Fibroblast of skin of right biceps (primary cell): ENCODE data around the gene COMMD9.
"Not testable (repeated sequence)": the region's sequence is repeated elsewhere in the genome, so short reads cannot be mapped to it uniquely, and the experiment has no call there.

Experiments
- DNase-seq: peaks from one replicate; pipeline ENCODE4 v3.0.0-alpha.2; 2013

COMMD9 gene

DNA sequence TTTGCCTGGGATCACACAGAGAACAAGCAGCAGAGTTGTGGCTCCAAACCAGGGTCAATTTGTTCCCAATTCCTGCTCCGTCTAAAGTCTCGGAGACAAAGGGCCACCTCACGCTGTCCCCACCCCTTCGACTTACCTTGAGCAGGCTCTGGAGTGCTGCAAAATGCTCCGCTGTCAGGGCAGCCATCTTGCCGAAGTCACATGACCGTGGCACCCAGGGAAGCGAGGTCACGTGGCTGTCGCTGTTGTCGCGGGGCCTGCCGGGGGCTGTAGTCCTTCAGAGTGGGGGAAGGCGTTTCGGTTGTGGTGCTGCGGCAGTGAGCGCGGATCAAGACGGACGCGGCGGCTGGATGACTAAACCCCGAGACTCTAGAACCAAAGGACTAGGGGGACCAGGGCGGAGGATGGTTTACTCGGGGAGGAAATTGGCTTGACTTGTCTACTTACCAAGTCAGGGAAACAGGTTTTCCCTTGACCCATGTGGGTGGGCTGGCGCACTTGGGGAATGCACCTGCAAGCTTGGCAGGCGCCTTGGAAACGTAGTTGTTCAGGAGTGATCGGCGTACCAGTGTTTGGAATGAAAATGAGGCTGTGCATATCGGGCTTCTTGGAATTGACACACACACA is at the start of gene COMMD9:
Gene COMMD9, minus strand, starts transcription at position 199 of the 627 bp plus-strand sequence. Its CDS starts 12 bp downstream, at position 187.
- peak; percentile 91 for DNase-seq

DNA sequence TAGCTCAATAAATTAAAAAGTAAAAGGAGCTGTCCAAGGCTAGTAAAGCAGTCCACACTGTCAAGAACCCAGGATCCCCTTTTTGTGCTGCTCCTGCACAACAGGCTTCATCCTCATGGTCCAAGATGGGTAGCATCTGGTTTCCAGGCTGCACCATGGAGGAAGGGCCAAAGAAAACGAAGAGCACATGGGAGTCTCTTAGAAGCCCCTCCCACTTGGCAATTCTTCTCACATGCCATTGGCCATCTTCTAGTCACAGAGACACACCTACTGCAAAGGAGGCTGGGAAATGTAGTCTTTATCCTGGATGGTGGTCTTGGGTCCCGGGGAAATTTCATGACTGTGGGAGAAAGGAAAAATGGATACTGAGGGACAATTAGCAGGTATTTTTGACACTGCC is 44.7 kb upstream of the COMMD9 start:
- DNase-seq: peak; percentile 73

DNA sequence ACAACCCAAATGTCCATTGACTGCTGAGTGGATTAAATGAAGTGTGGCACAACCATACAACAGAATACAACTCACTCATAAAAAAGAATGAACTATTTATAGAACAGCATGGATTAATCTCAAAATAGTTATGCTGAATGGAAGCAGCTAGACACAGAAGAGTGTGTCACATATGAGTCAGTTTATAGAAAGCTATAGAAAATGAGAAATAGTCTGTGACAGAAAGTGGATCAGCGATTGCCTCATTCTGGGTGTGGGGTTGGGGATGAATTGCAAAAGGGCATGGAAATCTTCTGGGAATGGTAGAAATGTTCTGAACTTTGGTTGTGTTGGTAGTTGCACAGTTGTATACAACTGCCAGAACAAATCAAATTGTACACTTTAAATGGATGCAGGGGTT is 44.2 kb upstream of the COMMD9 start:
- peak; percentile 77 for DNase-seq

DNA sequence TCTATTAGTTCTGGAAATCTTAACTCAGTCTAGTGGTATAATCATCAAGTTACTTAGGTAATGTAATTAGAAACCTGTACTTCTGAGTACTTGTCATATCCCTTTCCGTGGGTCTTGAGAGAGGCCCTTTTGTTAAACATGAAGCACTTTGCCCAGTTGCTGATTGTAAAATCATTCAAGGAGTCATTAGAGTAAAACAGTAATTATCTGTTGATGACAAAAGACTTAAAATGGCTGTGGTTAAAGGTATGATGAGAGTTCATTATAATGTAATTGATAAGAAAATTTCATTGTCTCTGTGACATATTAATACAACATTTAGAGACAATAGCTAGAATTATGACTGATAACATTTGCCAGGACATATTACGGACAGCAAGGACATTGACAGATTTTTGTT is 41.2 kb upstream of the COMMD9 start:
- no peak for DNase-seq

DNA sequence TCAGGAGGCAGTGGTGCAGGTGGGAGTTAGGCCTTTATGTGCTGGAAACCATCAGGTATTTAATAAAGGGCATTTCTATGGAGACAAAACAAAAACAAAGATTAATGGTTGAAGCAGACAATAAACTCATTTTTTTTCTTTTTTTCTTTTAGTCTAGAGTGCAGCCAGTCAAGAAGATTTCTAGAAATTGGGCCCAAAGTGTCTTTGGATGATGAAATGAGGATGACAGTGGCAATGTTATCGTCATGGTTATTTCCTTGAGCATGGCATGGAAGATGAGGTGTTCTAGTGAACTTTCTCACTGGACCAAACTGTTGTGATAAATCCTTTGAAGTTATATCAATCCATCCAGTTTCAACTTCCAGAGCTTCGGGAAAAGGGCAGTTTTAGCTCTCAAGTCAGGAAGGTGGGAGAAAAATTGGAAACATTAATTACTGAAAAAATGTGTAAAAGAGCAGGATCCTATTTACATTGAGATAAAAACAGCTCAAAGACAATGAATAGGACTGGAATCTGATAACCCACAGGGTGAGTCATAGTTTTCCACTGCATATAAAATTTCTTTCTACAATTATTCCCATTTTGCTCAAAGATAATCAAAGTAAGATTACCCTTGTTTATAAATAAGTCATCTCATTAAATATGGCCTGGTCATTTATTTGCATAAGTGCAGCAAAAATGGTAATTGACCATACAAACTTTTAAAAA is 39.9 kb upstream of the COMMD9 start:
- peak; percentile 10 for DNase-seq

DNA sequence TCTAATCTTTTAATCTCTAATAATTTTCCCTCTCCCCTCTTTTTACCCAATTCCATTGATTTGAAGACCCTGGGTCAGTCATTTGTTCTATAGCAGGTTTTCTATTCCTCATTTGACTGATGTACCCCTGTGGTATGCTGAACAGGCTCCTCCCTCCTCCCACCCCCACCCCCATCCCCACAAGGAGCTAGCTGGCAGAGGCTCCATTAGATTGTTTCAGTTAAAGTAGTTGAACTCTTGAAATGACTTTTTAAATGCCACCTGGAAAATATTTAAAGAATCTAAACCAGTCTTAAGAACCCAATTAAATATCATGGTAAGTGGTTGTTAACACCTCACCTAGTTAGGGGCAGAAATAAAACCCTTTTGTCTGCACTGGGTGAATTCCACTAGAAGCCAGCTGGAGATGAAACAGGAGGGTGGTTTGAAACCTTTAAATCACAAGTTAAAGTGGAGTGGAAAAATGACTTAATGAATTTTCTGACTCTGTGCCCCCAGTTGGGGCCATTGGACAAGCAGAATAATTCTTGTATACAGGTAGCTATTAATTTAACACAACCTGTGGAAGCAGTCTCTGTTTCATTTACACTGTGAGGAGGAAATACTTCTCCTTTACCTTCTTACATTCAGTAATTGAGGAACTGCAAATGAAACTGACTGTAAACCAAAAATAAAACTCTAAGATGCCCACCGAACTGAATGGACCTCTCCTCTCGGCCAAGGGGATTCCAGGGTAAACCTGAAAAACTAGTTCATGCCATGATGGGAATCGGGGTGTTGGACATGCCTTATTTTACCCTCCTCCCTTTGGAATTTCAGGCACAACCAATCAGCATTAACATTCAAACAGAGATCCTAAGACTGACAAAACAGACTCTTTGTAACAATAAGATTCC is 37.5 kb upstream of the COMMD9 start:
- DNase-seq: no peak

DNA sequence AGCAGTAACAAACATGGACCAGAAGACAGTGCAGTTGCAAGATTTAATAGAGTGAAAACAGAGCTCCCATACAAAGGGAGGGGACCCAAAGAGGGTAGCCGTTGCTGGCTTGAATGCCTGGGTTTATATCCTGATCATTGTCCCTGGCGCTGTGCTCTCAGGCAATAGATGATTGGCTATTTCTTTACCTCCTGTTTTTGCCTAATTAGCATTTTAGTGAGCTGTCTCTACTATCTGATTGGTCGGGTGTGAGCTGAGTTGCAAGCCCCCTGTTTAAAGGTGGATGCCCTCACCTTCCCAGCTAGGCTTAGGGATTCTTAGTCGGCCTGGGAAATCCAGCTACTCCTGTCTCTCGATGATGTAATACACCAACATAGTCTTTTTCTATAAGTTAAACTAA is 36.2 kb upstream of the COMMD9 start:
- DNase-seq: not testable (repeated sequence)

DNA sequence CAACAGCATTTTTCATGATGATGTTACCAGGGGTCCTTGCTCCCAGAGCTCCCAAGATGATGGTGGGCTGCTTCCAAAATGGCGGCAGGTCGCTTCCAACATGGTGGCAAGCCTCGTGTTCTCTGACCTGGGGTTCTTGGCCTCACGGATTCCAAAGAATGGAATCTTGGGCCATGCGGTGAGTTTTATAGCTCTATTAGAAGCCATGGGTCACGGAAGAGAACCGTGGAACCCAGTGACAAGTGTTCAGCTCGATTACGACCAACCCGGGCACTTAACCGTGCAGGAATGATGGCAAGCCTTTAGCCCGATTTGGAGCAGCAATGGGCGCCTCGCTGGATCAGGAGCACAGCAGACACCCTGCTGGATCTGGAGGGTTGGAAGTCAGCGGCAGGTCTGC is 35.7 kb upstream of the COMMD9 start:
- DNase-seq: not testable (repeated sequence)

DNA sequence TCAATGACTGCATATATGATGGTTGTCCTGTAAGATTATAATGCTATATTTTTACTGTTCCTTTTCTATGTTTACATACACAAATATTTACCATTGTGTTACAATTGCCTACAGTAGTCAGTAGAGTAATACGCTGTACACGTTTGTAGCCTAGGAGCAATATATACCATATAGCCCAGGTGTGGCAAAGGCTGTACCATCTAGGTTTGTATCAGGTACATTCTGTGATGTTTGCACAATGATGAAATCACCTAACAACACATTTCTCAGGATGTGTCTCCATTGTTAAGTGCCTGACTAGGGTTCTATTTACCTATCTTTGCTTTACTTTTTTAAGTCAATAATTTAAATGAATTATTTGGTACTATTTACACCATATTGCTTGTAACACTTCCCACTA is 28.8 kb upstream of the COMMD9 start:
- no peak for DNase-seq

DNA sequence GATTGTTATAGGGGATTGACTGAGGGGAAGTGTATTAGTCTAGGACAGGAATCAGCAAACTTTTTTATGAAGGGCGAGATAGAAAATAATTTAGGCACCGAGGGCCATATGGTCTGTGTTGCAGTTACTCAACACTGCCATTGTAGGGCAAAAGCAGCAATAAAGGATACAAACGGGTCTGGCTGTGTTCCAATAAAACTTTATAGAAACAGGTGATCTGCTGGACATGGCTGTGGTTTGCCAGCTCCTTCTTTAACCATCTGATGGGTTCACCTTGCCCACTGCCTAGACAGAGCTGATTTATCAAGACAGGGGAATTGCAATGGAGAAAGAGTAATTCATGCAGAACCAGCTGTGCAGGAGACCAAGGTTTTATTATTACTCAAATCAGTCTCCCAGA is 26.8 kb upstream of the COMMD9 start:
- no peak for DNase-seq

DNA sequence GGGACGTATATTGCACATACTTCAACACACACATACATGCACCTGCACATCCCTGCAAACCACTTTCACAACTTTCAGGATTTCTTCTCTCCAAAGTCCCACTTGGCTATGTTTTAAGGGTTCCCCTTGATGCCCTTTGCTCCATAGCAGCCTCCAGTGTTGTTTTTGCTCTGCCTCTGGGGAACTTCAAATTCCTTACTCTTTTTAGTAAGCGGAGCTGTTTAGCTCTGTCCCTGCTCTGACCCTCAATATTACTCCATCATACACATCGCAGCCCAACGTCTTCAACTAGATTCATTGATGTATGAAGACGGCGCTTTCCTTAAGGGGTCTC is 25.2 kb upstream of the COMMD9 start:
- no peak for DNase-seq

DNA sequence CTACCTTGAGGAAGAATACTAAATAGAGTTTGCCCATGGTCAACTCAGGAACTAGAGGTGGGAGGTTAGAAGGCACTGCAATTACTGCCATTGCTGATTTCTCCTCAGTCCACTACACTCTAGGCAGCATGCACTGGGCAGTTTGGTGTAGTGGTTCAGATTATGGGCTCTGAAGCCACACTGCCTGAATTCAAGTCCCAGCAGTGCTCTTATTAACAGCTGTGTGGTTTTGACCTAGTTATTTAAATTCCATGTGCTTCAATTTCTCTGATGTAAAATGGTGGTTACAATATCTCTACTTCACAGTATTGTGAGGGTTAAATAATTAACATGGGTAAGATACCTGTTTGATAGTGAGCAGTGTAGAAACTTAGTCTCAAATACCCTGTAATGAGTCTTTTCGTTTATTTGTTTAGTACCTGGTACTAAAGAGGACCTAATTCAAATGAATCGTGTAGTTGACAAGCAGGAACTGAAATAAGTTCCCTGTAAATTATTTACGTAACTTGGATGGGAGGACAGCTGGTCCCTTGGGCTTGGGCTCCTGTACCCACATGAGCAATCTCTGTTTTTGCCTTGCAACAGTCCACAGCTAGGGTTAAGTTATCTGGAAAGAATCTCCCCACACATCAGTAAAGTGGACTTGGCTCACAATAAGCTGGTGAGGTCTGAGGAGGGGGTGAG is 24.7 kb upstream of the COMMD9 start:
- no peak for DNase-seq

DNA sequence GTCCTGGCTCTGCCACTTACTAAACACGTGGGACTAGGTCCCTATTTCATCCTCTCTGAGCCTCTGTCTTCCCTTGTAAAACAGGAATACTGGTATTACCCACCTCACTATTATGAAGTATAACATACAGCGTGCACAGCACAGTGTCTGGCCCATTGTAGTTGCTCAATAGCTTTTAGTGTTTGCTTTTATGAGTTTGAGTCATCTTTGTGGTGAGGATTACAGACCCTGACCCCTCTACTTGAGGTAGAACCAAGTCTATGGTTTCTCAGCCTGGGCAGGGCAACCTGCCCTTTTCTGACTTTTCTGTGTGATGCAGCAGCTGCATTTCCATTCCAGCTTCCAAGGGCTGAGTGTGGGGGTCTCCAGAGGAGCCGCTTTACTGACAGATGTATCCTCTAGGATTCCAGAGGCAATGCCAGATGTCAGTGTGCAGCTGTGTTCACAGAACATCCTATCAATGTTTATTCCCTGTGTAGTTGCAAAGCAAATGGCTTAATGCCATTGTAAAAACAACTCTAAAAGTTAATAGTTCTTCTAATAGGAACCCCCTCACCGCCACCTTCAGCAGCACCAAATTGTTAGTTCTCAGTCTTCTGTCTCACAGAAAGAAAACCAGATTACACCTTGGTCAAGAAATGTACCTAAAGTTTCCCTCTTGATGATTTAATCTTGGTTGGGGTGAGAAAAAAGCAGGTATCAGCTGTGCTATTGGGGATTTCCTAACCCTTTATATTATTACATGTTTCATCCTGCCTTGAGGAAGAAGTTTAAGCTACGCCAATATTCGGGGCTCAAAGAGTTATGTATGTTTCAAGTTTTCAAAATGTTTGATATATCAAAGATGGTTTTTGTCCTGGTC is 23.6 kb upstream of the COMMD9 start:
- DNase-seq: peak; percentile 58

DNA sequence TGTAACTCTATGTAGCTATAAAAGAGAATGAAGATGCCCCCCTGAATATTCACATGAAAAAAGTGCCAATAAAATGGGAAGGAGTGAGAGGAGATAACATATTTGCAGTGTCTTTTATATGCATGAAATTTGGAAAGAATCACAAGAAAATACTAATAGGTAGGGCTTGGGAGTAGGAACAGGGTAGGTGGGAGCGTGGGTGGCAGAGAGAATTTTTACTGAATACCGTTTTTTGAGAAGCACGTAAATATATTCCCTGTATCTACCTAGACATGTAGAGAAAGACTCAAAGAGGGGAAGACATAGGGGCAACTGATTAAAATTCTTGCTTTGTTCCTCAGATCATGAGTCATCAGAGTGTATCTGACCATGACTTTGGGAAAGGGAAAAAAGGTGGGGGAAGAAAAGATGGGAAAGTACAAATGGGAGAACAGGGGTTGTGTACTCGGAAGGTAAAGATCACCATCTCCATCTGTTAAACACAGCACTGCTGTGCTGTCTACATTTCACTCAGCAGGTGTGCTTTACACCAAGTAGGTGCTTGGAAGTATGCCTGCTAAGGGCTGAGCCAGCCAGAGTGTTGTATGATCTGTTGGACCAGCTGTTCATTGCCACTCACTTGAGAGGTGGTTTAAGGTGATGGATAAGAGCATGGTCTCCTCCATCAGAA is 22.8 kb upstream of the COMMD9 start:
- peak; percentile 31 for DNase-seq

DNA sequence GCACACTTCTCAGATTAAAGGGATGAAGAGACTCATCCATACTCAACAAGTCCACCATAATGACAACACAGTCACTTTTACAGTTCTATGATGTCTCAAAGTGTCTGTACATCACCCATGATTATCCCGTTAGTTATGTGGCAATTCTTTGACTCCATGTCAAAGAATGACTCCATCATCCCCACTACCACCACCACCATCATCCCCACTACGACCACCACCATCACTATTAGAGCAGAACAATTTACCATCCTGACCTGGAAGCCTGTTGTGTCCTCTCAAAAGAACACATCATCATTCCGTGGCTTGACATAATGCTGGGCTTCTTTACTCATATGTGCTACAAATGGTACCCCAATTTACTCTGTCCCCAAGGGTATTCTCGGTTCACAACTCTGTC is 20.6 kb upstream of the COMMD9 start:
- DNase-seq: no peak

DNA sequence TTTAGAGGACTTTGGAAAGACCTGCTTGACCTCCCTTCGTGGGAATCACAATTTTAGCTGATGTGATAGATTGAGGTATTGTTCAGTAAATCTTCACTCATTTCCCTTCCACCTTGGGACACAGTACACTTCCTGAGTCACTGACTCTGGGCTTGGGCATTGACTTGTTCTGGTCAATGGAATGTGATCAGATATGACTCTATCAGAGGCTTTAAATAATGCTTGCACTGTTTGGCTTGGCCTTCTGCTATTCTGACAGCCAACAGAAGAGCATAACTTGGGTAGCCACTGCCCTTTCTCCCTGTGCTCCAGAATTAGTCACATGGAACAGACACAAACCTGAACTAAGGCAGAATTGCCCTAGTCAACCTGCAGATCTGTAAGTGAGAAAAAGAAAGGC is 19.4 kb upstream of the COMMD9 start:
- DNase-seq: no peak

DNA sequence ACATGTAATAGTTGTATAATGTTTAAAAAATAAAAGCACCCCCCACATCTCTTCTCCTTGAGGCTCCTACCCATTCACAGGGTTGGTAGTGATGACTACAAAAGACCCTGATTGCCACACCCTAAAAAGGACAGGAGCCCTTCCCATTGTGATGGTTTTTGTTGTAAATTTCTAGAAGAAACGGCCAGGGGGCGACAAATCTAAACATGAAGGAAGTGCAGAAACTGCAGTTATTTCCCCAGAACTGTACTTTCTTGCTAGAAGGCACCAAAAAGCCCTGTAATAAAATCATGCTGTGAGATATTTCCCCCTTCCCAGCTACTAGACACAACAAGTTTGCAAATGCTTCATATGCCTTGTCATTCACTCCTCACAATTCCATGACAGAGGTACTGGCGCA is 17.7 kb upstream of the COMMD9 start:
- DNase-seq: peak; percentile 59

DNA sequence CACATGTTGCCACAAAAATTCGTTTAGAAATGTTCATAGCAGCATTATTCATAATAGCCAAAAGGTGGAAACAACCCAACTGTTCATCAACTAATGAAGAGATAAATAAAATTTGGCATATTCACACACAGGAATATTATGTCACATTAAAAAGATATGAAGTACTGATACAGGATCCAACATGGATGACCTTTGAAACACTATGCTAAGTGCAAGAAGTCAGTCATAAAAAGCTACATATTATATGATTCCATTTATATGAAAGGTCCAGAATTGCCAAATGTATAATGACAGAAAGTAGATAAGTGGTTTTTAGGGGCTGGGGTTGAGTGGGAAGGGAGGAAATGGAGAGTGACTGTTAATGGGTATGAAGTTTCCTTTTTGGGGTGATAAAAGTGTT is 15.8 kb upstream of the COMMD9 start:
- DNase-seq: no peak

DNA sequence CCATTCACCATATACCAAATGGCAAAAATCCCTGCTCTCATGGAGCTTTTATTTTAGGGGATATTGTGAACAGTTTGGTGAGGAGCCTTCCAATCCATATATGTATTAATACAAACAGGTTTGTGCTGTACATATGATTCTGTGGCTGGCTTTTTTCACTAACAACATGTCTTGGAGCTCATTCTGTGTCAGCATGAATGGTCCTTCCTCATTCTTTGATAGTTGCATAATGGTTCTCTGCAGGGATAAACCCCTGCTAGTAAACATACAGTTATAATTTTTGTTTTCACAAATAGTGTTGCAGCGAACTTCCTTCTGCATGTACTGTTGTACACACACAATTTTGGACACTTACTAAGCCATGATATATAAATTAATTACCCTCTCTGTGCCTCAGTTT is 15.1 kb upstream of the COMMD9 start:
- no peak for DNase-seq

DNA sequence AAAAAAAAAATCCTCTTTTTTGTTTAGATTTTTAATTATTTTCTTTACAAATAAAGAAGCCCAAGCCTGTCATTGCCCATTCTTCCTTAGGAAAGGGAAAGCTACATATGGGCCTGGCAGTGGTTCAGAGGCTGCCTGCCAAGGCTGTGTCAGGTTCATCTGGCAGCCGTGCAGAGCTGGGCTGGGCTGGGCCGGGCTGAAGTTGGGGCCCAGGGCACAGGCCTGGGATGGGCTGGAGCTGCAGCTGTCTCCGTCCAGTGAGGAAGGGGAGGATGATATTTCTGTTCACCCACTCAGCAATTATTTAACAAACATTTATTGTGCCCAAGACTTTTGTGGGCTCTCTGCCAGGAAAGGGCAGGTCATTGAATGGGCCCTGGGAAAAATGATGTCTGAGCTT is 11.4 kb upstream of the COMMD9 start:
- no peak for DNase-seq

DNA sequence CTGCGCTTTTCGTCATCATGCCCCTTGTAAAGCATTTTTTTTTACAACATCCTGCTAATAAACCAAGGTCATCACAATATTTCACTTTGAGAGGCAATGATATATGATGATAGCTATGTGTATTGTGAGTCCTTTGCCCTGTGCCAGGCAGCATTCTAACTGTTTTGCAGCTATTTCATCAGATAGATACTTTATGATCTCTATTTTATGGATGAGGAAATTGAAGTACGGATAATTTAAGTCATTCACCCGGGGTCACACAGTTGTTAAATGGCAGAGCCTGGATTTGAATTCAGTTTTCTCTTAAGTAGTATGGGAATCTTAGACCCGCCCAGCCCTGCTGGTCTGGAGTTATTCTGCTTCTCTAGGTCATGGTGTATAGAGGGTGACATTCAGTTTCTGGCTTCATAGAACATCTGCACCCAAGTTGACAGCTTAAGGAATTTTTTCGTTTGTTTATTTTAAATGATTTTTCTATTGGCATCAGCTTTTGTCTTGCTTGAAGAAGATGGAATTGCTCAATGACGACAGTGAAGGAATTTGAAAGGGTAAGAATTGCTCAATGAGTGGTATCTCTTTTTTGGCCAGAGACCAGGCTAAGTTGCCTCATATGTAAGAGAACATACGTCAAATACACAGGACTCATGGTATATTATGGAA is 7.8 kb upstream of the COMMD9 start:
- peak; percentile 71 for DNase-seq
